ENCODE measurements around the gene CHMP1B.

Gene CHMP1B

DNA sequence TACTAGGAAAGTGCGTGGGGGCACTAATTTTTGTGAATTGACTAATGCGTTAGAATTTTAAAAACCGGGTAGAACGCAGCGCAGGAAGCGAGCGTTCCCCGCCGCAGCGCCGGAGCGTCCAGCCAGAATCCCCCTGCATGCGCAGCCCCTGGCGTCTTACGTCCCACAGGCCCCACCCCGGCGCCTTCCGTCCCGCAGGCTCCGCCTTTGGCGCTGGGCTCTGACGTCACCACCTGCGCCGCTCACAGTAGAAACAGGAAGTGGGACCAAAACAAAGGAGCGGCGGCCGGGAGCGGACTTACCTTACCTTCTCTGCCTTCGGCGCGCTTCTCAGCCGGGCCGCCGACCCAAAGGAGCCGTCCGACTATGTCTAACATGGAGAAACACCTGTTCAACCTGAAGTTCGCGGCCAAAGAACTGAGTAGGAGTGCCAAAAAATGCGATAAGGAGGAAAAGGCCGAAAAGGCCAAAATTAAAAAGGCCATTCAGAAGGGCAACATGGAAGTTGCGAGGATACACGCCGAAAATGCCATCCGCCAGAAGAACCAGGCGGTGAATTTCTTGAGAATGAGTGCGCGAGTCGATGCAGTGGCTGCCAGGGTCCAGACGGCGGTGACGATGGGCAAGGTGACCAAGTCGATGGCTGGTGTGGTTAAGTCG lies at the start of gene CHMP1B:
TSS of gene CHMP1B (plus strand) at position 268 of the 660 bp plus-strand sequence. CDS start at position 367, 99 bp downstream.
- DNase-seq (ENCODE audit: low read depth in 2 of 3, low spot score in 2 of 3): peak; percentile 93 to 95 (median 93)

GRCh38 chr18:11801573-11801972 lies 49.6 kb upstream of the CHMP1B start:
- no peak for DNase-seq (ENCODE audit: low read depth in 2 of 3, low spot score in 2 of 3)

DNA sequence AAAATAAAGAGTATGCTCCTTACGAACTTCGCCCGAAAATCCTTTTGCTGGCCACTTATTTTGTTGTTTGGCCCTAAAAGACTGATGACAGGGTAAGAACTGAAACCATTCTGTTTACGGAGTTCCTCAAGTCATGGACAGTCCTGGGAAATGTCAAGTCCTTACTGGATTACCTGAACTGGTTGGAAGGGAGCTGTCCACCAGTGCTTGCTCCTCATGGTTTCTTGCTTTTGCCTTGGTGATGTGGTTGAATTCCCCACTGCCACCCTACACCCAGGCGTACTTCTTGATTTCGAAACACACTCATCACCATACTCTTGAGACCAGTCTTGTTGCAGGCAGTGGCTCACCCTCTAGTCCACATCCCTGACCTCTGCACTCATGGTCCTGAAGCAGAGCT lies 49.1 kb upstream of the CHMP1B start:
- DNase-seq (ENCODE audit: low read depth in 2 of 3, low spot score in 2 of 3): no peak

DNA sequence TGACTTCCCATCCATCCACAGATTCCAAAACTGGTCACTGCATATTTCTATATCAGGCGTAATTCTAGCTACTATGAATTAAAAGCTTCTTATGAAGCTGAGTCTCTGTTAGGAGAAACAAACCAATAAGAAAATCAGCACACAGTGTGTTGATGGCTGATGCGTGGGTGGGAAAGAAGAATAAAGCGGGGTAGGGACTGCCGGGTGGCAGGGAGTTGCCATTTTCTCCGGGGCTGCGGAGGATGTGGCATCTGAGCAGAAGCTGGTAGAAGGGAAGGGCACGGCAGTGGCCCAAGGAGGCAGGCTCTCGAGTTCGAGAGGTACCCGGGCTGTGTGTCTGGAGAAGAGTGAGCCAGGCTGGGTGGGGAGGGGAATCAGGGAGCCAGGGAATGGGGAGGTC lies 48.6 kb upstream of the CHMP1B start:
- DNase-seq (ENCODE audit: low read depth in 2 of 3, low spot score in 2 of 3): no peak

DNA sequence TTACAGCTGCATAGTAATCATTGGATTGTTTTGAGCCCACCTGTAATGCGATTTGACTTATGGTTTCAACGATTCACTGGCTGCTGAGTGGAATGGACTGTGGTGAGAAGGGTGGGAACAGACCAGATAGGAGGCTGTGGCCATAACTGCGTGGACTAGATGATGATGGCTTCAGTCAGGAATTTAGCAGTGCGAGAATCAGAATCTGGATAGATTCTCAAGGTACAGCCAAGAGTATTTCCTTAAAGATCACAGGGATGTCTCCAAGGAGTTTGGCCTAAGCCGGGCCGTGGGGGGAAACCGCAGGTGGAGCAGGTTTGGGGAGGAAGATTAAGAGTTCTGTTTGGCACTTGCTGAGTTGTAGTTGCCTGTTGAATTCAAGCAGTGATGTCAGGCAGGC lies 44.0 kb upstream of the CHMP1B start:
- no peak for DNase-seq (ENCODE audit: low read depth in 2 of 3, low spot score in 2 of 3)

DNA sequence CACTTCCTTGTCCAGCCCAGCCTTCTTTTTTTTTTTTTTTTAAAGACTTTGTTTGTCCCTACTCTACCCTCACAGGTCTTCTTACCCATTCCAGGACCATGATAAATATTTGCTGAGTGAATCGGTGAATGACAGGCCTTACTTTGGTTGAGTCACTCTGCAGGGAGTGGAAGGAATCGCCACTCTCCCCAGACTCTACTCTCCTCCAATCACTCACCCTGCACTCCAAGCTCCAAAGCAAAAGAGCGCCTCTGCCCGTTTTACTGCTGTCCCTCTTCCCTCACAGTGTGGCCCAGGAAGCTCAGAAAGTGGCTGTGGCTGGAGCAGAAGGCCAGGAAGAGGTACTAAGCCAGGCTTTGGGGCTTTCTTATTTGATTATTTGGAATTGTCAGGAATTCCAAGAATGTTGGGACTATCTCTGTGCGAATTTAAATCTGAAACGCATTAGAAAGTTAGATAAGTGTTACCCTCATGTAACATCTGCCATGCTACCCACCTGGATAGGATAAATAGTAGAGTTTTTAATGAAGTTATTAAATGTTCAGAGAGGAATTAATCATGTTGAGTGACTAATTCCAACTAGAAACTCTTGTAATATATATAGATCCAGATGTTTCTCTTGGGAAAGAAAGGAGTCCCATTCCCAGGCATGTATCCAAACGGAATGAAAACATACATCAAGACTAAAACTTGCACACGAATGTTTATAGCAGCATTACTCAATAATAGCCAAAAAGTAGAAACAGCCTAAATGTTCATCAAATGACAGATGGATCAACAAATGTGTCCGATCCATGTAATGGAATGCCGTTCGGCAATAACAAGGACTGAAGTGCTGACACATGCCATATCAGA lies 43.0 kb upstream of the CHMP1B start:
- DNase-seq (ENCODE audit: low read depth in 2 of 3, low spot score in 2 of 3): no peak

DNA sequence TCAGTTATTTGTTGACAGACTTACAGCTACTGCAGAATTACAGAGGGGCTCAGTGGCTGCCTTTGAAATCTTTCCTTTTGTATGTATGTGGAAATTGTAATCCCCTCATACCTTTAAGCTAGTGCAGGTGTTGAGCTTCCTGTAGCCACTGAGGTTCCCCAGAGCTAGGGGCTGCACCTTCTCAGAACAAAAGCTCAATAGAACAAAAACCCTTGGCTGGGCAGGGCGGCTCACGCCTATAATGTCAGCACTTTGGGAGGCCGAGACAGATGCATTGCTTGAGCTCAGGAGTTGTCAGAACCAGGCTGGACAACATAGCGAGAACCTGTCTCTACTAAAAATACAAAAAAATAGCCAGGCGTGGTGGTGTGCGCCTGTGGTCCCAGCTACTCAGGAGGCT lies 41.3 kb upstream of the CHMP1B start:
- no peak for DNase-seq (ENCODE audit: low read depth in 2 of 3, low spot score in 2 of 3)

- DNase-seq (ENCODE audit: low read depth in 2 of 3, low spot score in 2 of 3): no peak
These were observed 40.8 kb upstream of the CHMP1B start for GRCh38 chr18:11810379-11810778.

GRCh38 chr18:11811009-11811408 lies 40.2 kb upstream of the CHMP1B start:
- DNase-seq (ENCODE audit: low read depth in 2 of 3, low spot score in 2 of 3): no peak

- DNase-seq (ENCODE audit: low read depth in 2 of 3, low spot score in 2 of 3): no peak
These were observed 34.0 kb upstream of the CHMP1B start for GRCh38 chr18:11817229-11817628.

DNA sequence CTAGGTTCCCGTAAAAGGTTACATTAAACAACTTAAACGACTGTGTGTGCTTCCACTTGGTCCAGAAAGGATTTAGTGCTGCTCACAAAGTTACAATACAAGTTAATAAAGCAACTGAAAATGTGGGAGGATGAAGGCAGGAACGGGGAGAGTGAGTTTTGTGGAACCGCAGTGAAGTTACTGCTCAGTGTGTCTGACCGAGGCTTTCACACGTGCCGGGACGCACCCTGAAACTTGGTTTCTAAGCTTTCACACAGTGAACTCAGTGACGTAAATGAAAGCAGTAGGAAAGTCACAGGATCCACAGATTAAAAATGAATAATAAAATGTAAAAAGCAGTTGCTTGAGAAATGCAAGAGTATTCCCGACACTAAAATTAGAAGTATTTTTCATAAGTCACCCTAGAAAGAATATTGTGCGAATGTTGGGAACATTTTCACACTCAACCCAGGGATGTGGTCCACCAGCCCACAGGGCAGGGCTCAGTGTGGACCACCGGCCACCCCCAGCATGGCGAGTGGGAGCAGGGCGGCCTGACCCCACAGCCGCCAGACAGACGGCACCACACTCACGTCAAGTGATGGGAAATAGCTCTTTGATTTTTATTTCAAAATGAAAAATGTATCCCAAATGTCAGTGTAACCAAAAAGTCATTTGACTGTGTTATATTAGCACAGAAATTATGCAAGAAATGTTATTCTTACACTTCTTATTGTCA lies 32.6 kb upstream of the CHMP1B start:
- no peak for DNase-seq (ENCODE audit: low read depth in 2 of 3, low spot score in 2 of 3)

DNA sequence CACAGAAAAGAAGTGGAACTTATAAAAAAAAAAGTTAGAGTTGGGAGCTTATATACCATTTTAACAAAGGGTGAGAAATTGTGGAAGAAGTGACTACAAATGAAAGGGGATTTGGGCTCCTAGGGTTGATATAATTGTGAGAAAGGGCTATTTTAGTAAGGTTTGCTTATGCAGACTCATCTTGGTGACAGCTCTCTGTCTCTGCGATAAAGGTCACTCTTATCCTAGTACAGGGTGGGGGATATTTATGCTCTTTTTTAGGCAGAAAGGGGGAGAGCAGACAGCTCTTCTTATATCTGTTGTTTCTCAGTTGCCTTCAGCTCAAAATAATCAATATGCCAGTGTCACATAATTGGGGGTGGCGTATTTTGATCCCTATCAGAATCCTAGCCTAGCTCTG lies 31.3 kb upstream of the CHMP1B start:
- no peak for DNase-seq (ENCODE audit: low read depth in 2 of 3, low spot score in 2 of 3)

GRCh38 chr18:11820697-11821096 lies 30.5 kb upstream of the CHMP1B start:
- no peak for DNase-seq (ENCODE audit: low read depth in 2 of 3, low spot score in 2 of 3)

- no peak for DNase-seq (ENCODE audit: low read depth in 2 of 3, low spot score in 2 of 3)
These were observed 30.0 kb upstream of the CHMP1B start for GRCh38 chr18:11821208-11821607.

GRCh38 chr18:11821643-11822237 lies 29.5 kb upstream of the CHMP1B start:
- DNase-seq (ENCODE audit: low read depth in 2 of 3, low spot score in 2 of 3): no peak

DNA sequence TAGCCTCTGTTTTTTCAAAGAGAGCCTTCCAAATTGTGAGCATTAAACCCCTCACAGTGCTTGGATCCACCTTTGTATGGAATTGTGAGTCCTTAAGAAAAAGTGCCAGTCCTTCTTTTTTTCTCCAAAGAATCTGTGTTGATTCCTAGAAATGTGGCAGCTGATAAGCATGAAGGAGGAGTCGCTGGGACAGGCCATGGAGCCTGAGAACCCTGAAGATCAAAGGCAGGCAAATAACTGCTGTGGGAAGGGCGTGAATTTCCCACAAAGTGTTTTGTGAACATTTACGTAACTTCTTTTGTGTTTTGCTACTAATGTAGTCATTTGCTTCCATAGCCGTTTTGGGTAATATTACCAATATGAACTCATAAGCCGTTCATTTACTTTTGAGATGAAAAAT lies 27.7 kb upstream of the CHMP1B start:
- DNase-seq (ENCODE audit: low read depth in 2 of 3, low spot score in 2 of 3): no peak

DNA sequence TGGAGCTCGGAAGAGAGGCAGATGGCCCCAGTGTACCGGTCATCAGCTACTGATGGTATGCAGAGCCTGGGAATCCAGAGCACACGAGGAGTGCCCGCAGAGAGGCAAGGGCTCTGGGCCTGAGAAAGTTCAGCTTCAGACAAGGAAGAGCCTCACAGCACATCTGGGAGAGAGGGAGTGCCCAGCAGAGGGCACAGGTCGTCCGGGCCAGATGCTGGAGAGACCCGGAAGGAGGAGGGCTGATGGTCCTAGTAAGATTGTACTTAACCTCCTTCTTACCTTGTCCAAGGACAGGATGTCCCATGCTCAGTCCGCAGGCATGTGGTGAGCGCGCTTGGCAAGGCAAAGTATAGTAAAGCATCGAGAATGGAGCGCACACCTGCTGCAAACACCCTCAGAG lies 24.4 kb upstream of the CHMP1B start:
- DNase-seq (ENCODE audit: low read depth in 2 of 3, low spot score in 2 of 3): no peak

GRCh38 chr18:11828786-11829432 lies 22.3 kb upstream of the CHMP1B start:
- no peak for DNase-seq (ENCODE audit: low read depth in 2 of 3, low spot score in 2 of 3)

DNA sequence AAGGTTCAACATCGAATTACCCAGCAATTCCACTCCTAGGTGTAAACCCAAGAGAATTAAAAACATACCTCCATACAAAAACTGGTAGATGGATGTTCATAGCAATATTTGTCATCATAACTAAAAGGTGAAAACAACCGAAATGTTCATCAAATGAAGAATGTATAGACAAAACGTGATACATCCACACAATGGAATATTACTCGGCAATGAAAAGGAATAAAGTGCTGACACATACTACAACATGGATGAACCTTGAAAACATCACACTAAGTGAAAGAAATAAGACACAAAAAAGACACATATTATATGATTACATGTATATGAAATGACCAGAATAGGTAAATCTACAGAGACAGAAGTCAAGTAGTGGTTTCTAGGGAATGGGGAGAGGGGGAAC lies 20.6 kb upstream of the CHMP1B start:
- DNase-seq (ENCODE audit: low read depth in 2 of 3, low spot score in 2 of 3): no peak

- no peak for DNase-seq (ENCODE audit: low read depth in 2 of 3, low spot score in 2 of 3)
These were observed 19.3 kb upstream of the CHMP1B start for GRCh38 chr18:11831921-11832320.

DNA sequence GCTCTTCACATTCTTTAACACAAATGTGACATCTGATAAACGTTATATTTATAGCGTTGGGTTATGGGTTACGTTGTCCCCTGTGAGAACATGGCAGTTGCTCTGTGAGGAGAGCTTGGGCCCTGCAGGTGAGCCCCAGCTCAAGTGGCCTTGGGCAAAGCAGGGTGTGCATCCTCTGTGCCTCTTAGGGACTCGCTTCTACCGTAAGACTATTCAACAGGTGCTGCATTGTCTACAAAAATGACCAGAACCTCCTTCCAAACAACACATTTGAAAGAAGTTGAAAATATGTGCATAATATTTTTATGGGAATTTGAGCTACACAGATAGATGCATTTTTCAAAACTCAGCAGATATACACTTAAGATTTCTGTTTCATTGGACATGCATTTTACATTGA lies 16.4 kb upstream of the CHMP1B start:
- no peak for DNase-seq (ENCODE audit: low read depth in 2 of 3, low spot score in 2 of 3)
